ENCODE measurements around the gene CHIT1.

GRCh38 chr1:203176273-203177035 lies 53.0 kb downstream of the CHIT1 start:
- TF ChIP-seq, protein P1, sequence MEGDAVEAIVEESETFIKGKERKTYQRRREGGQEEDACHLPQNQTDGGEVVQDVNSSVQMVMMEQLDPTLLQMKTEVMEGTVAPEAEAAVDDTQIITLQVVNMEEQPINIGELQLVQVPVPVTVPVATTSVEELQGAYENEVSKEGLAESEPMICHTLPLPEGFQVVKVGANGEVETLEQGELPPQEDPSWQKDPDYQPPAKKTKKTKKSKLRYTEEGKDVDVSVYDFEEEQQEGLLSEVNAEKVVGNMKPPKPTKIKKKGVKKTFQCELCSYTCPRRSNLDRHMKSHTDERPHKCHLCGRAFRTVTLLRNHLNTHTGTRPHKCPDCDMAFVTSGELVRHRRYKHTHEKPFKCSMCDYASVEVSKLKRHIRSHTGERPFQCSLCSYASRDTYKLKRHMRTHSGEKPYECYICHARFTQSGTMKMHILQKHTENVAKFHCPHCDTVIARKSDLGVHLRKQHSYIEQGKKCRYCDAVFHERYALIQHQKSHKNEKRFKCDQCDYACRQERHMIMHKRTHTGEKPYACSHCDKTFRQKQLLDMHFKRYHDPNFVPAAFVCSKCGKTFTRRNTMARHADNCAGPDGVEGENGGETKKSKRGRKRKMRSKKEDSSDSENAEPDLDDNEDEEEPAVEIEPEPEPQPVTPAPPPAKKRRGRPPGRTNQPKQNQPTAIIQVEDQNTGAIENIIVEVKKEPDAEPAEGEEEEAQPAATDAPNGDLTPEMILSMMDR (IDR thresholded peaks at IDR 0.05) = no peak
- TF ChIP-seq EP300 (IDR thresholded peaks at IDR 0.05) (no peak), POLR2A (IDR thresholded peaks at IDR 0.05) (no peak)

All from tibial nerve (tissue), 4 donors.